Measurements from ENCODE around the gene CREB3L1. TPM values are rescaled to one million over a fixed set of nuclear protein-coding genes. Genes with fewer than 3 reads are reported as not detected.
A peak's percentile ranks its signal among the peaks of the same experiment; 100 is the strongest.

Gene CREB3L1
- total RNA-seq, 6 experiments from 2014 or later, result 282 to 328 (median 310) TPM

- Mint-ChIP-seq H3K27me3 (ENCODE audit: insufficient read depth) (no peaks in the 10 kb centered on the region; the same call in none of the 2 replicates), H3K9me3 (no peaks in the 10 kb centered on the region), H3K4me3 (no peak overlapping the region), H3K4me1 (ENCODE audit: low read depth) (peaks cover 17% of the 10 kb centered on the region), H3K27ac (no peak overlapping the region), H3K36me3 (ENCODE audit: low read depth) (no peaks in the 10 kb centered on the region; the same call in 1 of the 2 replicates)
- DNase-seq, result no peak
- TF ChIP-seq CTCF (IDR thresholded peaks at IDR 0.05), result no peak
Observed at GRCh38 chr11:46353698-46354097, 76.2 kb downstream of the CREB3L1 start.

- Mint-ChIP-seq H3K36me3 (ENCODE audit: low read depth) (no peaks in the 10 kb centered on the region), H3K27ac (no peak overlapping the region), H3K27me3 (ENCODE audit: insufficient read depth) (no peaks in the 10 kb centered on the region; the same call in none of the 2 replicates), H3K9me3 (no peaks in the 10 kb centered on the region), H3K4me3 (no peak overlapping the region), H3K4me1 (ENCODE audit: low read depth) (peaks cover 19% of the 10 kb centered on the region)
- DNase-seq, result no peak
- TF ChIP-seq CTCF (IDR thresholded peaks at IDR 0.05), result no peak
Observed at GRCh38 chr11:46356924-46357482, 79.5 kb downstream of the CREB3L1 start.

- DNase-seq, result no peak
- peaks cover 21% of the 10 kb centered on the region for H3K4me1 Mint-ChIP-seq (ENCODE audit: low read depth)
- H3K4me3 Mint-ChIP-seq, result no peak overlapping the region
- no peak for TF ChIP-seq CTCF (IDR thresholded peaks at IDR 0.05)
- no peaks in the 10 kb centered on the region for H3K36me3 Mint-ChIP-seq (ENCODE audit: low read depth)
- H3K9me3 Mint-ChIP-seq, result no peaks in the 10 kb centered on the region
- no peaks in the 10 kb centered on the region; the same call in none of the 2 replicates for H3K27me3 Mint-ChIP-seq (ENCODE audit: insufficient read depth)
- no peak overlapping the region for H3K27ac Mint-ChIP-seq
Observed at GRCh38 chr11:46357483-46357936, 80.0 kb downstream of the CREB3L1 start.

GRCh38 chr11:46359953-46360352 lies 82.5 kb downstream of the CREB3L1 start:
- Mint-ChIP-seq H3K36me3 (ENCODE audit: low read depth) (no peaks in the 10 kb centered on the region), H3K27ac (no peak overlapping the region), H3K4me3 (no peak overlapping the region), H3K27me3 (ENCODE audit: insufficient read depth) (no peaks in the 10 kb centered on the region; the same call in none of the 2 replicates), H3K4me1 (ENCODE audit: low read depth) (peaks cover 30% of the 10 kb centered on the region), H3K9me3 (no peaks in the 10 kb centered on the region)
- no peak for DNase-seq
- TF ChIP-seq CTCF (IDR thresholded peaks at IDR 0.05), result no peak

- Mint-ChIP-seq H3K4me1 (ENCODE audit: low read depth) (peaks cover 30% of the 10 kb centered on the region), H3K27ac (peak overlapping the region; percentile 67), H3K9me3 (no peaks in the 10 kb centered on the region), H3K27me3 (ENCODE audit: insufficient read depth) (no peaks in the 10 kb centered on the region; the same call in none of the 2 replicates), H3K36me3 (ENCODE audit: low read depth) (no peaks in the 10 kb centered on the region), H3K4me3 (no peak overlapping the region)
- no peak for TF ChIP-seq CTCF (IDR thresholded peaks at IDR 0.05)
- no peak for DNase-seq
Observed at GRCh38 chr11:46360878-46361277, 83.4 kb downstream of the CREB3L1 start.

All from HFFc6 (cell line).